K562 (cell line): ENCODE data around the gene TDRD12. TPM values are rescaled to one million over a fixed set of nuclear protein-coding genes. Genes with fewer than 3 reads are reported as not detected.

ENCODE experiments used
- ATAC-seq: fragments of 200-7000 bp; cut with Tn5 transposase; 3 replicates; pipeline ENCODE4 v1.9.1; 2020; ENCODE audit warnings: moderate library complexity
- BruUV-seq: library from RNA; stranded (reverse); fragments of 400-500 nt; replicated peaks from 2 replicates; lab custom pipeline; 2021; lab: Mats Ljungman, UMichigan
- CTCF ChIA-PET: fragments of 300-600 bp; formaldehyde crosslinking; extraction: SDS; loops from one replicate; lab custom pipeline; 2021; ENCODE audit warnings: low intra/inter-chr PET ratio; lab: Yijun Ruan, JAX
- POLR2A ChIA-PET: fragments of 300-600, 350-650 bp; sonication (Branson Sonifier 250); formaldehyde crosslinking; extraction: SDS; loops from one replicate; lab custom pipeline; 2021; ENCODE audit warnings: antibody characterized with exemption, inconsistent platforms; lab: Yijun Ruan, JAX
- DNase-seq, 4 experiments: peaks; one replicate each; pipeline versions ENCODE4 v3.0.0 to v3.0.0-alpha.2; 2011 to 2018; ENCODE audit warnings: low spot score in 3 of 4, mixed read lengths in 3 of 4; ENCODE audit errors: extremely low read depth in 1 of 4
- FAIRE-seq: peaks from 2 replicates; lab custom pipeline; 2011; peaks lifted over from hg19 to GRCh38; lab: Jason Lieb, UNC
- H2AFZ ChIP-seq: 2 replicates; pipeline ENCODE4 v1.6.0; 2011; ENCODE audit warnings: low read depth, low read length, control low read depth, inconsistent platforms
- H3K27ac ChIP-seq: fragments of 200-600 bp; 3 replicates; pipeline ENCODE4 v1.8.0; 2011; ENCODE audit warnings: low read depth, mild to moderate bottlenecking, control low read depth, inconsistent platforms, low read length, moderate library complexity, mixed read lengths; ENCODE audit errors: extremely low read depth
- H3K27me3 ChIP-seq, 2 experiments: fragments of 300-600 bp in 1 of 2; 2 replicates in 1 of 2; 3 replicates in 1 of 2; pipeline versions ENCODE4 v1.6.0 to v1.8.0; 2011; ENCODE audit warnings: inconsistent platforms in 2 of 2, low read length in 2 of 2, mild to moderate bottlenecking in 1 of 2, mixed read lengths in 1 of 2, moderate library complexity in 1 of 2; ENCODE audit not compliant: control insufficient read depth in 2 of 2, insufficient read depth in 2 of 2
- H3K36me3 ChIP-seq: fragments of 300-600 bp; 3 replicates; pipeline ENCODE4 v1.8.0; 2011; ENCODE audit warnings: mild to moderate bottlenecking, low read length, inconsistent platforms; ENCODE audit not compliant: control insufficient read depth, insufficient read depth
- H3K4me1 ChIP-seq, 2 experiments: fragments of 200-600 bp in 1 of 2; replicated peaks in 1 of 2; 2 replicates in 1 of 2; 3 replicates in 1 of 2; pipeline versions ENCODE4 v1.5.1 to v1.8.0; 2011; ENCODE audit warnings: inconsistent platforms in 2 of 2, low read length in 2 of 2, mild to moderate bottlenecking in 1 of 2, mixed read lengths in 1 of 2, moderate library complexity in 1 of 2; ENCODE audit not compliant: control insufficient read depth in 2 of 2, insufficient read depth in 2 of 2
- H3K4me2 ChIP-seq: 2 replicates; pipeline ENCODE4 v1.6.1; 2011; ENCODE audit warnings: low read length, control low read depth, inconsistent platforms, mixed read lengths; ENCODE audit not compliant: insufficient read depth
- H3K4me3 ChIP-seq: fragments of 200-600 bp; sonication (generic), shearing (Covaris generic); 2 replicates; pipeline ENCODE4 v1.5.1; 2016; ENCODE audit warnings: control low read depth, inconsistent platforms
- H3K79me2 ChIP-seq: fragments of 200-600 bp; 3 replicates; pipeline ENCODE4 v1.8.0; 2011; ENCODE audit warnings: low read length, inconsistent platforms; ENCODE audit not compliant: control insufficient read depth, insufficient read depth
- H3K9ac ChIP-seq, 2 experiments: 2 replicates each; pipeline versions ENCODE4 v1.6.0 to v1.6.1; 2011; ENCODE audit warnings: low read depth in 2 of 2, low read length in 2 of 2, control low read depth in 1 of 2, inconsistent platforms in 1 of 2, mild to moderate bottlenecking in 1 of 2, mixed read lengths in 1 of 2; ENCODE audit not compliant: insufficient read depth in 1 of 2
- H3K9me1 ChIP-seq: one replicate; pipeline ENCODE4 v1.6.0; 2011; ENCODE audit warnings: inconsistent platforms, mild to moderate bottlenecking, low read length, moderate library complexity; ENCODE audit not compliant: control insufficient read depth, insufficient read depth
- H3K9me3 ChIP-seq: replicated peaks from 2 replicates; pipeline ENCODE4 v1.5.1; 2011; ENCODE audit warnings: low read depth, low read length, inconsistent platforms; ENCODE audit not compliant: control insufficient read depth, insufficient read depth
- H4K20me1 ChIP-seq: replicated peaks from 2 replicates; pipeline ENCODE4 v1.6.1; 2011; ENCODE audit warnings: low read length, inconsistent platforms, mixed read lengths; ENCODE audit not compliant: control insufficient read depth, insufficient read depth
- CTCFL ChIP-seq: IDR thresholded peaks from 2 replicates; pipeline ENCODE4 v1.6.1; 2011; ENCODE audit warnings: borderline replicate concordance, low read depth, mild to moderate bottlenecking, moderate library complexity, low read length; ENCODE audit not compliant: insufficient read depth, poor library complexity, severe bottlenecking
- HCFC1 ChIP-seq: IDR thresholded peaks from 2 replicates; pipeline ENCODE4 v1.6.1; 2012; ENCODE audit warnings: low read depth, low read length, improper control_type of control experiment
- HDAC2 ChIP-seq: fragments of 450-650 bp; IDR thresholded peaks from 2 replicates; pipeline ENCODE4 v1.6.1; 2016; ENCODE audit warnings: mild to moderate bottlenecking
- MAFF ChIP-seq: IDR thresholded peaks from 2 replicates; pipeline ENCODE4 v1.6.1; 2012; ENCODE audit warnings: low read length, improper control_type of control experiment
- MBD1 ChIP-seq: fragments of 250-450 bp; sonication (Bioruptor Pico); IDR thresholded peaks from 2 replicates; pipeline ENCODE4 v1.8.0; 2022; ENCODE audit warnings: inconsistent platforms
- PBX2 ChIP-seq, 2 experiments: IDR thresholded peaks in 1 of 2; conservative IDR thresholded peaks in 1 of 2; 2 replicates each; pipeline ENCODE4 v1.6.1; 2016; ENCODE audit warnings: low read depth in 2 of 2, mild to moderate bottlenecking in 1 of 2, missing compliant biosample characterization in 1 of 2, missing genetic modification characterization in 1 of 2, moderate library complexity in 1 of 2
- RNF219 ChIP-seq: fragments of 250-450 bp; sonication (Bioruptor Pico); IDR thresholded peaks from 2 replicates; pipeline ENCODE4 v1.5.0; 2022; ENCODE audit warnings: mild to moderate bottlenecking
- SMARCA4 ChIP-seq: fragments of 450-650 bp; IDR thresholded peaks from 2 replicates; pipeline ENCODE4 v1.6.1; 2016
- TARDBP ChIP-seq: fragments of 450-650 bp; IDR thresholded peaks from 2 replicates; pipeline ENCODE4 v1.6.1; 2016
- TCF7 ChIP-seq: sonication (generic); IDR thresholded peaks from 2 replicates; pipeline ENCODE4 v1.6.1; 2016; ENCODE audit warnings: antibody characterized with exemption, borderline replicate concordance
- ZNF23 ChIP-seq: fragments of 250-450 bp; sonication (Bioruptor Pico); IDR thresholded peaks from 2 replicates; pipeline ENCODE4 v1.4.0; 2020; ENCODE audit warnings: mild to moderate bottlenecking
- WGBS: fragments of 100-300 bp; shearing (Covaris generic); methylation state at CpG from one replicate; pipeline ENCODE4 v1.1.6; 2016; ENCODE audit warnings: low coverage, mixed read lengths; ENCODE audit not compliant: insufficient coverage; ENCODE audit errors: missing lambda C conversion rate; 5-methylcytosine and 5-hydroxymethylcytosine counted together
- in situ Hi-C: fragments of 300-500 bp; cut with MboI; formaldehyde crosslinking; loops from 4 replicates; pipeline ENCODE4 v1.15.0; 2018; ENCODE audit warnings: inconsistent platforms, mixed read lengths
- intact Hi-C: fragments of 100-400 bp; cut with micrococcal nuclease; formaldehyde crosslinking; loops from 2 replicates; pipeline ENCODE4 v1.14.2; 2022
- polyA plus RNA-seq, 8 experiments: library from polyadenylated mRNA; depleted of rRNA in 4 of 8; stranded (reverse) in 5 of 8; unstranded in 3 of 8; fragments of >200 nt; fragmentation: Nextera tagmentation in 2 of 8; fragmentation: Illumina TruSeq in 1 of 8; extraction: Ambion mirVana in 2 of 8; extraction: Trizol in 1 of 8; gene quantifications; 2 replicates each; pipeline versions ENCODE4 v1.2.1 to v1.2.3, GENCODE V29; 2011 to 2014; ENCODE audit warnings: inconsistent platforms in 1 of 8, missing spikeins in 1 of 8
- total RNA-seq, 7 experiments: library from RNA; depleted of rRNA in 6 of 7; stranded (reverse); fragments of >200 nt in 6 of 7; fragmentation: Illumina TruSeq in 2 of 7; extraction: Trizol in 2 of 7; gene quantifications; 2 replicates each; pipeline versions ENCODE4 v1.2.1 to v1.2.3, GENCODE V29; 2011 to 2021; ENCODE audit warnings: low replicate concordance in 1 of 7

Gene TDRD12
- total and polyA plus RNA-seq, 9 of the 15 experiments (the other 6 are each of a cell fraction or from before 2014, with no cell fraction given) = 0.03 TPM; not detected in 8

- Histone ChIP-seq H3K4me3 (no peak overlapping the region), H3K9me3 (no peaks in the 10 kb centered on the region), H3K9me1 (no peaks in the 10 kb centered on the region), H3K27me3 (peaks cover 21 to 43% of the 10 kb centered on the region in 2 experiments), H3K9ac (no peak overlapping the region), H3K79me2 (no peaks in the 10 kb centered on the region), H3K4me2 (no peak overlapping the region), H2AFZ (no peak overlapping the region), H3K4me1 (no peaks in the 10 kb centered on the region), H4K20me1 (no peaks in the 10 kb centered on the region; the same call in 1 of the 2 replicates), H3K36me3 (no peaks in the 10 kb centered on the region), H3K27ac (no peak overlapping the region)
- intact Hi-C loops = no loop called here
- BruUV-seq = no TSS peak
- POLR2A ChIA-PET = no interaction called here
- CTCF ChIA-PET = no interaction called here
- no peak for ATAC-seq
- FAIRE-seq = no peak
- no peak for DNase-seq
- in situ Hi-C loops = no loop called here
- WGBS = 2% methylated on average over 3 of the region's 3 CpGs
- no peak for TF ChIP-seq TARDBP
- TF ChIP-seq PBX2 (CRISPR knock-in tag; IDR thresholded peaks at IDR 0.05; ENCODE audit: low read depth) = no peak
- no peak for TF ChIP-seq PBX2 (tag; conservative IDR thresholded peaks at IDR 0.05; ENCODE audit: low read depth)
- TF ChIP-seq MAFF = no peak
- no peak for TF ChIP-seq CTCFL
- no peak for TF ChIP-seq TCF7
- no peak for TF ChIP-seq RNF219 (CRISPR knock-in tag)
- no peak for TF ChIP-seq MBD1 (CRISPR knock-in tag)
- no peak for TF ChIP-seq SMARCA4
- no peak for TF ChIP-seq HCFC1
- no peak for TF ChIP-seq HDAC2
- TF ChIP-seq ZNF23 (CRISPR knock-in tag) = no peak
Measured at GRCh38 chr19:32809754-32810153, 90.2 kb downstream of the TDRD12 start.
